PFSK-1 (cell line): ENCODE results near the gene AUTS2.

ENCODE experiments used
- FOXP2 ChIP-seq: optimal IDR thresholded peaks from 2 replicates; pipeline ENCODE3; 2011; ENCODE audit warnings: borderline replicate concordance, control low read depth, inconsistent platforms; ENCODE audit not compliant: insufficient read depth; ENCODE audit errors: extremely low read length, extremely low read depth
- POLR2AphosphoS5 ChIP-seq: IDR thresholded peaks from 2 replicates; pipeline ENCODE4 v1.6.1; 2012; ENCODE audit warnings: low read depth, mild to moderate bottlenecking, control low read depth, low read length, moderate library complexity
- SIN3A ChIP-seq: IDR thresholded peaks from 2 replicates; pipeline ENCODE4 v1.6.1; 2012; ENCODE audit warnings: mild to moderate bottlenecking, low read length, moderate library complexity, borderline replicate concordance; ENCODE audit not compliant: insufficient read depth
- TAF1 ChIP-seq: IDR thresholded peaks from 2 replicates; pipeline ENCODE4 v1.6.1; 2012; ENCODE audit warnings: low read length, control low read depth, borderline replicate concordance; ENCODE audit not compliant: insufficient read depth
- TF ChIP-seq, protein P1 (sequence below), 2 experiments: IDR thresholded peaks; 2 replicates each; pipeline versions ENCODE4 v1.6.1 to v1.8.0; 2011 to 2012; ENCODE audit warnings: low read depth in 2 of 2, low read length in 2 of 2, control low read depth in 1 of 2, inconsistent platforms in 1 of 2, mild to moderate bottlenecking in 1 of 2, moderate library complexity in 1 of 2; ENCODE audit not compliant: insufficient read depth in 1 of 2

AUTS2 gene

DNA sequence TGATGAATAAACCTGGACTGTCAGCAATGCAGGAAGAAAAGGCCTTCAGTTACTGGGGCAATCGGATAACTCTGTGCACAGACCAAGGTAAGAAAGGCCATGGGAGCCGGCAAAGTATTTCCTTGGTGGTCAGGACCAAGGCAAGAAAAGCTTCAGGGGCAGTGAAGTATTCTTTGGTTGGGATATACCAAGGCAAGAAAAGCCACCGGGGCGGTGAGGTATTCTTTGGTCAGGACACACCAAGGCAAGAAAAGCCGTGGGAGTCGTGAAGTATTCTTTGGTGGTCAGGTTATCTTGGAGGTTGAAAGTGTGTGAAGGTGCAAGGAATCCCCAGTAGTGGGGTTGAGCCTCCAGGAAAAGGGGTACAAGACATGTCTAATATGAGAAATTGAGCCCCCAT is 1238.7 kb downstream of the AUTS2 start:
- TF ChIP-seq SIN3A: no peak
- TF ChIP-seq TAF1: no peak
- TF ChIP-seq POLR2AphosphoS5: no peak
- TF ChIP-seq, protein P1, sequence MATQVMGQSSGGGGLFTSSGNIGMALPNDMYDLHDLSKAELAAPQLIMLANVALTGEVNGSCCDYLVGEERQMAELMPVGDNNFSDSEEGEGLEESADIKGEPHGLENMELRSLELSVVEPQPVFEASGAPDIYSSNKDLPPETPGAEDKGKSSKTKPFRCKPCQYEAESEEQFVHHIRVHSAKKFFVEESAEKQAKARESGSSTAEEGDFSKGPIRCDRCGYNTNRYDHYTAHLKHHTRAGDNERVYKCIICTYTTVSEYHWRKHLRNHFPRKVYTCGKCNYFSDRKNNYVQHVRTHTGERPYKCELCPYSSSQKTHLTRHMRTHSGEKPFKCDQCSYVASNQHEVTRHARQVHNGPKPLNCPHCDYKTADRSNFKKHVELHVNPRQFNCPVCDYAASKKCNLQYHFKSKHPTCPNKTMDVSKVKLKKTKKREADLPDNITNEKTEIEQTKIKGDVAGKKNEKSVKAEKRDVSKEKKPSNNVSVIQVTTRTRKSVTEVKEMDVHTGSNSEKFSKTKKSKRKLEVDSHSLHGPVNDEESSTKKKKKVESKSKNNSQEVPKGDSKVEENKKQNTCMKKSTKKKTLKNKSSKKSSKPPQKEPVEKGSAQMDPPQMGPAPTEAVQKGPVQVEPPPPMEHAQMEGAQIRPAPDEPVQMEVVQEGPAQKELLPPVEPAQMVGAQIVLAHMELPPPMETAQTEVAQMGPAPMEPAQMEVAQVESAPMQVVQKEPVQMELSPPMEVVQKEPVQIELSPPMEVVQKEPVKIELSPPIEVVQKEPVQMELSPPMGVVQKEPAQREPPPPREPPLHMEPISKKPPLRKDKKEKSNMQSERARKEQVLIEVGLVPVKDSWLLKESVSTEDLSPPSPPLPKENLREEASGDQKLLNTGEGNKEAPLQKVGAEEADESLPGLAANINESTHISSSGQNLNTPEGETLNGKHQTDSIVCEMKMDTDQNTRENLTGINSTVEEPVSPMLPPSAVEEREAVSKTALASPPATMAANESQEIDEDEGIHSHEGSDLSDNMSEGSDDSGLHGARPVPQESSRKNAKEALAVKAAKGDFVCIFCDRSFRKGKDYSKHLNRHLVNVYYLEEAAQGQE (IDR thresholded peaks at IDR 0.05; ENCODE audit: insufficient read depth in 1 of 2, low read depth in 2 of 2, low read length in 2 of 2): no peak
- TF ChIP-seq FOXP2: no peak

DNA sequence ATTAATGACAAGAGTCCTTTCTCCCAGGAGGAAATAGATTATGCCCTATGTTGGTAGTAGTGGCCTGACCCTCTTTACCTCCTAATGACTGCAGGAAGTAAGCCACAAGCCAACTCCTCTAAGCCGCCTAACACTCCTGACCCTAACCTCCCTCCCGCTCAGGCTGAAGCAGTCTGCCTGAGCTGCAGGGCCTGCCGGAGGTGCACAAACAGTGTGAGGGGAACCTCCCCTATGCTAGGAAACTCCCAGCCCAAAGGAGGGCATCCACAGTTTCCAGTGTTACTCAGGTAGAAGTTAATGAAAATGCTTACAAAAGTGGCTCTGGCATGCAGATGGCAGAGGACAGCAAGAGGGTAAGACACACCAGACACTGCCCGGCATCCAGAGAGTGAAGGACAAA is 1239.3 kb downstream of the AUTS2 start:
- no peak for TF ChIP-seq TAF1
- TF ChIP-seq SIN3A: no peak
- TF ChIP-seq, protein P1 (IDR thresholded peaks at IDR 0.05; ENCODE audit: insufficient read depth in 1 of 2, low read depth in 2 of 2, low read length in 2 of 2): no peak
- no peak for TF ChIP-seq POLR2AphosphoS5
- TF ChIP-seq FOXP2: no peak

GRCh38 chr7:70838292-70838907 is 1240.1 kb downstream of the AUTS2 start:
- no peak for TF ChIP-seq SIN3A
